ENCODE results near the gene PKD1.
"Not testable (repeated sequence)": the region's sequence is repeated elsewhere in the genome, so short reads cannot be mapped to it uniquely, and the experiment has no call there.

- TF ChIP-seq, protein P1, sequence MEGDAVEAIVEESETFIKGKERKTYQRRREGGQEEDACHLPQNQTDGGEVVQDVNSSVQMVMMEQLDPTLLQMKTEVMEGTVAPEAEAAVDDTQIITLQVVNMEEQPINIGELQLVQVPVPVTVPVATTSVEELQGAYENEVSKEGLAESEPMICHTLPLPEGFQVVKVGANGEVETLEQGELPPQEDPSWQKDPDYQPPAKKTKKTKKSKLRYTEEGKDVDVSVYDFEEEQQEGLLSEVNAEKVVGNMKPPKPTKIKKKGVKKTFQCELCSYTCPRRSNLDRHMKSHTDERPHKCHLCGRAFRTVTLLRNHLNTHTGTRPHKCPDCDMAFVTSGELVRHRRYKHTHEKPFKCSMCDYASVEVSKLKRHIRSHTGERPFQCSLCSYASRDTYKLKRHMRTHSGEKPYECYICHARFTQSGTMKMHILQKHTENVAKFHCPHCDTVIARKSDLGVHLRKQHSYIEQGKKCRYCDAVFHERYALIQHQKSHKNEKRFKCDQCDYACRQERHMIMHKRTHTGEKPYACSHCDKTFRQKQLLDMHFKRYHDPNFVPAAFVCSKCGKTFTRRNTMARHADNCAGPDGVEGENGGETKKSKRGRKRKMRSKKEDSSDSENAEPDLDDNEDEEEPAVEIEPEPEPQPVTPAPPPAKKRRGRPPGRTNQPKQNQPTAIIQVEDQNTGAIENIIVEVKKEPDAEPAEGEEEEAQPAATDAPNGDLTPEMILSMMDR (IDR thresholded peaks at IDR 0.05), result not testable (repeated sequence)
- TF ChIP-seq ZFX (IDR thresholded peaks at IDR 0.05; ENCODE audit: borderline replicate concordance), result not testable (repeated sequence)
Measured at GRCh38 chr16:2107791-2108125, 27.9 kb downstream of the PKD1 start.
